IMR-90 (cell line): ENCODE results near the gene PGLYRP3. TPM values are rescaled to one million over a fixed set of nuclear protein-coding genes. Genes with fewer than 3 reads are reported as not detected.

ENCODE experiments used
- ATAC-seq: fragments of 200-7000 bp; cut with Tn5 transposase; 2 replicates; pipeline ENCODE4 v1.9.1; 2020; ENCODE audit warnings: low read depth, mild to moderate bottlenecking, moderate library complexity
- BruUV-seq: library from RNA; stranded (reverse); fragments of 400-500 nt; replicated peaks from 2 replicates; lab custom pipeline; 2021; lab: Mats Ljungman, UMichigan
- CTCF ChIA-PET: fragments of 300-600 bp; formaldehyde crosslinking; extraction: SDS; loops from one replicate; lab custom pipeline; 2021; ENCODE audit warnings: antibody characterized with exemption; lab: Yijun Ruan, JAX
- POLR2A ChIA-PET: fragments of 300-600 bp; sonication (Branson Sonifier 250); formaldehyde crosslinking; loops from one replicate; lab custom pipeline; 2022; ENCODE audit warnings: antibody characterized with exemption; ENCODE audit not compliant: unreplicated experiment; lab: Charles Lee
- DNase-seq: peaks from one replicate; pipeline ENCODE4 v3.0.0; 2013
- H2AFZ ChIP-seq: replicated peaks from 2 replicates; pipeline ENCODE3; 2013; ENCODE audit warnings: low read length, mild to moderate bottlenecking; ENCODE audit not compliant: poor library complexity
- H2AK5ac ChIP-seq: 2 replicates; pipeline ENCODE4 v1.6.1; 2013; ENCODE audit warnings: low read depth, low read length, inconsistent platforms
- H2AK9ac ChIP-seq: replicated peaks from 2 replicates; pipeline ENCODE3; 2013; ENCODE audit warnings: mild to moderate bottlenecking, low read depth, low read length, moderate library complexity; ENCODE audit not compliant: poor library complexity
- H2BK120ac ChIP-seq: 2 replicates; pipeline ENCODE4 v1.6.1; 2013; ENCODE audit warnings: low read depth, low read length, inconsistent platforms
- H2BK15ac ChIP-seq: 3 replicates; pipeline ENCODE4 v1.6.1; 2013; ENCODE audit warnings: low read depth, low read length, inconsistent platforms
- H2BK20ac ChIP-seq: 2 replicates; pipeline ENCODE4 v1.6.1; 2013; ENCODE audit warnings: low read depth, mild to moderate bottlenecking, inconsistent platforms, low read length, moderate library complexity
- H2BK5ac ChIP-seq: 2 replicates; pipeline ENCODE4 v1.6.1; 2013; ENCODE audit warnings: mild to moderate bottlenecking, low read depth, low read length, inconsistent platforms; ENCODE audit not compliant: poor library complexity, severe bottlenecking
- H3K14ac ChIP-seq: replicated peaks from 2 replicates; pipeline ENCODE4 v1.6.1; 2013; ENCODE audit warnings: low read depth, low read length, inconsistent platforms
- H3K18ac ChIP-seq: 2 replicates; pipeline ENCODE4 v1.6.1; 2013; ENCODE audit warnings: low read depth, low read length, control low read depth
- H3K23ac ChIP-seq: 2 replicates; pipeline ENCODE4 v1.6.1; 2013; ENCODE audit warnings: low read depth, low read length, inconsistent platforms
- H3K27ac ChIP-seq: 2 replicates; pipeline ENCODE4 v1.5.1; 2013; ENCODE audit warnings: mild to moderate bottlenecking, control low read depth, low read length; ENCODE audit not compliant: insufficient read depth
- H3K27me3 ChIP-seq: 2 replicates; pipeline ENCODE4 v1.6.1; 2013; ENCODE audit warnings: low read length; ENCODE audit not compliant: control insufficient read depth, insufficient read depth
- H3K36me3 ChIP-seq: 2 replicates; pipeline ENCODE4 v1.6.1; 2013; ENCODE audit warnings: low read length, mixed read lengths; ENCODE audit not compliant: control insufficient read depth, insufficient read depth
- H3K4ac ChIP-seq: 2 replicates; pipeline ENCODE4 v1.6.1; 2013; ENCODE audit warnings: low read depth, low read length, inconsistent platforms
- H3K4me1 ChIP-seq: 2 replicates; pipeline ENCODE4 v1.6.1; 2013; ENCODE audit warnings: low read length, mixed read lengths; ENCODE audit not compliant: control insufficient read depth, insufficient read depth
- H3K4me2 ChIP-seq: 2 replicates; pipeline ENCODE4 v1.6.1; 2013; ENCODE audit warnings: low read depth, mild to moderate bottlenecking, control low read depth, low read length, moderate library complexity
- H3K4me3 ChIP-seq: 2 replicates; pipeline ENCODE4 v1.5.1; 2013; ENCODE audit warnings: low read depth, mild to moderate bottlenecking, control low read depth, low read length, moderate library complexity; ENCODE audit not compliant: insufficient read depth
- H3K56ac ChIP-seq: 2 replicates; pipeline ENCODE4 v1.6.1; 2013; ENCODE audit warnings: low read length, inconsistent platforms; ENCODE audit not compliant: insufficient read depth; ENCODE audit errors: extremely low read depth
- H3K79me1 ChIP-seq, 2 experiments: 2 replicates each; pipeline ENCODE4 v1.6.1; 2013; ENCODE audit warnings: low read length in 2 of 2, inconsistent platforms in 1 of 2, low read depth in 1 of 2
- H3K9ac ChIP-seq: 2 replicates; pipeline ENCODE4 v1.6.1; 2013; ENCODE audit warnings: low read depth, low read length, control low read depth
- H3K9me1 ChIP-seq: 2 replicates; pipeline ENCODE4 v1.6.1; 2013; ENCODE audit warnings: low read length, inconsistent platforms; ENCODE audit not compliant: insufficient read depth
- H3K9me3 ChIP-seq: 2 replicates; pipeline ENCODE4 v1.6.1; 2013; ENCODE audit warnings: low read length; ENCODE audit not compliant: control insufficient read depth, insufficient read depth
- H4K20me1 ChIP-seq: 2 replicates; pipeline ENCODE4 v1.6.1; 2013; ENCODE audit warnings: low read length, inconsistent platforms; ENCODE audit not compliant: insufficient read depth
- H4K5ac ChIP-seq: 2 replicates; pipeline ENCODE4 v1.6.1; 2013; ENCODE audit warnings: mild to moderate bottlenecking, low read depth, low read length, control low read depth
- H4K8ac ChIP-seq, 2 experiments: 2 replicates each; pipeline ENCODE4 v1.6.1; 2013; ENCODE audit warnings: low read depth in 2 of 2, low read length in 2 of 2, control low read depth in 1 of 2, inconsistent platforms in 1 of 2
- H4K91ac ChIP-seq: 2 replicates; pipeline ENCODE4 v1.6.1; 2013; ENCODE audit warnings: low read depth, low read length, inconsistent platforms; ENCODE audit not compliant: insufficient read depth
- CHD1 ChIP-seq: IDR thresholded peaks from 2 replicates; pipeline ENCODE4 v1.6.1; 2012; ENCODE audit warnings: low read depth, low read length, improper control_type of control experiment
- MAFK ChIP-seq: IDR thresholded peaks from 2 replicates; pipeline ENCODE4 v1.6.1; 2012; ENCODE audit warnings: low read depth, low read length, improper control_type of control experiment
- MAZ ChIP-seq: IDR thresholded peaks from 2 replicates; pipeline ENCODE4 v1.6.1; 2012; ENCODE audit warnings: low read depth, mild to moderate bottlenecking, low read length, improper control_type of control experiment, moderate library complexity, borderline replicate concordance
- RAD21 ChIP-seq: IDR thresholded peaks from 2 replicates; pipeline ENCODE4 v1.6.1; 2012; ENCODE audit warnings: low read length, improper control_type of control experiment
- RCOR1 ChIP-seq: IDR thresholded peaks from 2 replicates; pipeline ENCODE4 v1.6.1; 2012; ENCODE audit warnings: mild to moderate bottlenecking, low read length, improper control_type of control experiment; ENCODE audit not compliant: insufficient replicate concordance
- RFX5 ChIP-seq: IDR thresholded peaks from 2 replicates; pipeline ENCODE4 v1.8.0; 2012; ENCODE audit warnings: low read depth, mild to moderate bottlenecking, low read length, moderate library complexity
- SMC3 ChIP-seq: fragments of 150-350 bp; IDR thresholded peaks from 2 replicates; pipeline ENCODE4 v1.6.1; 2016; ENCODE audit warnings: low read depth, mild to moderate bottlenecking, antibody characterized with exemption, low read length, moderate library complexity
- WGBS, 2 experiments: methylation state at CpG; one replicate each; pipeline versions ENCODE4 v1.1.5 to v1.1.7; 2013; ENCODE audit warnings: missing lambda C conversion rate in 2 of 2; ENCODE audit not compliant: insufficient read length in 1 of 2; ENCODE audit errors: extremely low coverage in 2 of 2; 5-methylcytosine and 5-hydroxymethylcytosine counted together
- dilution Hi-C: fragments of 300-500 bp; cut with HindIII; formaldehyde crosslinking; loops from one replicate; pipeline ENCODE4 v1.14.3; 2018; ENCODE audit warnings: low sequenced_read_pairs; ENCODE audit not compliant: unreplicated experiment
- in situ Hi-C: fragments of 300-500 bp; cut with MboI; formaldehyde crosslinking; loops from 3 replicates; pipeline ENCODE4 v1.14.3; 2019; ENCODE audit warnings: low sequenced_read_pairs, inconsistent platforms, mixed read lengths
- intact Hi-C: fragments of 100-400 bp; cut with micrococcal nuclease; formaldehyde crosslinking; loops from 2 replicates; pipeline ENCODE4 v1.10.0; 2022
- polyA plus RNA-seq, 3 experiments: library from polyadenylated mRNA; depleted of rRNA; stranded (reverse); fragments of >200 nt; gene quantifications; 2 replicates each; pipeline ENCODE4 v1.2.3, GENCODE V29; 2012; ENCODE audit warnings: low replicate concordance in 1 of 3
- total RNA-seq: library from RNA; depleted of rRNA; stranded (reverse); fragments of >200 nt; gene quantifications from 2 replicates; pipeline ENCODE4 v1.2.3, GENCODE V29; 2012
- TF ChIP-seq, protein P1 (sequence below): fragments of 150-350 bp; IDR thresholded peaks from 2 replicates; pipeline ENCODE4 v1.6.1; 2016; ENCODE audit warnings: low read depth, mild to moderate bottlenecking, low read length, moderate library complexity, borderline replicate concordance
- TF ChIP-seq, protein P2 (sequence below): fragments of 150-350 bp; IDR thresholded peaks from 2 replicates; pipeline ENCODE4 v1.6.1; 2017; ENCODE audit warnings: mild to moderate bottlenecking, antibody characterized with exemption, low read length, low read depth

Gene PGLYRP3
- total and polyA plus RNA-seq, 2 of the 4 experiments (the other 2 are of a cell fraction) = not detected

DNA sequence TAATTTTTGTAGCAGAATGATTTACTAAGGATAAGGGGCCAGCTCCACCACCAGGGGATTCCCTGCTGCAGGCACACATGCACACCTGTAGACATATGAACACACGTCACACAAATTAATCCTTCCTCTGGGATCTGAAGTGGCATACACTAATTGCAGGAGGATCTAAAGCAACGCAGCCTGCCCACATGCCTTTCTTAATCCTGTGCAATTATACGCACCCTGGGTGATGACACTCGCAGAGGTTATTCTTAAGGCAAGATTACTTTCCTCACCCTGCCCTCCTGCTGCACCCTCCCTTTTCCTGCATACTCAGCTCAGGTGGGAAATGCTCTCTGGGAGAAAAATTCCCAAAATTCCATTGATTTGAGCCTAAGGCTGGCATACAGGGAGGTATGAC, 60.8 kb downstream of the PGLYRP3 start:
- no peak overlapping the region for H3K4ac ChIP-seq
- no peak overlapping the region for H2BK20ac ChIP-seq
- H3K4me2 ChIP-seq = no peak overlapping the region
- H2BK15ac ChIP-seq = no peak overlapping the region
- ChIA-PET POLR2A (no interaction called here), CTCF (interaction anchor here (0.6 kb wide), 2 partner anchors 11 to 19 kb away, joined by 3 to 6 read pairs; no protein-coding TSS in a partner anchor)
- no peak overlapping the region for H2BK5ac ChIP-seq
- in situ Hi-C loops (no loop called here), intact Hi-C loops (no loop called here), dilution Hi-C loops (no loop called here)
- ATAC-seq (no peak), DNase-seq (no peak)
- H2AK5ac ChIP-seq = no peak overlapping the region
- H3K36me3 ChIP-seq = no peaks in the 10 kb centered on the region
- no peak overlapping the region for H3K14ac ChIP-seq
- no peak overlapping the region for H3K4me3 ChIP-seq
- H4K20me1 ChIP-seq = no peaks in the 10 kb centered on the region
- H3K4me1 ChIP-seq = no peaks in the 10 kb centered on the region
- H3K27me3 ChIP-seq = no peaks in the 10 kb centered on the region
- BruUV-seq = no TSS peak
- WGBS, 2 experiments = 100% methylated on average over 1 of the region's 4 CpGs; no CpG with 5 or more reads in 1 of the 2 experiments
- H3K23ac ChIP-seq = no peak overlapping the region
- no peak overlapping the region for H4K5ac ChIP-seq
- H2BK120ac ChIP-seq = no peak overlapping the region
- H4K91ac ChIP-seq = no peak overlapping the region
- H2AK9ac ChIP-seq = no peak overlapping the region
- H2AFZ ChIP-seq = no peak overlapping the region
- no peak overlapping the region for H4K8ac ChIP-seq
- H3K9me3 ChIP-seq = no peaks in the 10 kb centered on the region
- TF ChIP-seq RAD21 = no peak
- no peak for TF ChIP-seq CHD1
- TF ChIP-seq, protein P1, sequence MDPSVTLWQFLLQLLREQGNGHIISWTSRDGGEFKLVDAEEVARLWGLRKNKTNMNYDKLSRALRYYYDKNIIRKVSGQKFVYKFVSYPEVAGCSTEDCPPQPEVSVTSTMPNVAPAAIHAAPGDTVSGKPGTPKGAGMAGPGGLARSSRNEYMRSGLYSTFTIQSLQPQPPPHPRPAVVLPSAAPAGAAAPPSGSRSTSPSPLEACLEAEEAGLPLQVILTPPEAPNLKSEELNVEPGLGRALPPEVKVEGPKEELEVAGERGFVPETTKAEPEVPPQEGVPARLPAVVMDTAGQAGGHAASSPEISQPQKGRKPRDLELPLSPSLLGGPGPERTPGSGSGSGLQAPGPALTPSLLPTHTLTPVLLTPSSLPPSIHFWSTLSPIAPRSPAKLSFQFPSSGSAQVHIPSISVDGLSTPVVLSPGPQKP = no peak
- TF ChIP-seq RFX5 = no peak
- TF ChIP-seq, protein P2, sequence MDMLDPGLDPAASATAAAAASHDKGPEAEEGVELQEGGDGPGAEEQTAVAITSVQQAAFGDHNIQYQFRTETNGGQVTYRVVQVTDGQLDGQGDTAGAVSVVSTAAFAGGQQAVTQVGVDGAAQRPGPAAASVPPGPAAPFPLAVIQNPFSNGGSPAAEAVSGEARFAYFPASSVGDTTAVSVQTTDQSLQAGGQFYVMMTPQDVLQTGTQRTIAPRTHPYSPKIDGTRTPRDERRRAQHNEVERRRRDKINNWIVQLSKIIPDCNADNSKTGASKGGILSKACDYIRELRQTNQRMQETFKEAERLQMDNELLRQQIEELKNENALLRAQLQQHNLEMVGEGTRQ = no peak
- TF ChIP-seq MAFK = no peak
- TF ChIP-seq MAZ = no peak
- no peak for TF ChIP-seq SMC3
- TF ChIP-seq RCOR1 = no peak
- no peak overlapping the region for H3K56ac ChIP-seq
- H3K27ac ChIP-seq = no peak overlapping the region
- no peak overlapping the region for H3K18ac ChIP-seq
- H3K9me1 ChIP-seq = no peaks in the 10 kb centered on the region
- H3K79me1 ChIP-seq = no peaks in the 10 kb centered on the region
- H3K9ac ChIP-seq = no peak overlapping the region
